ENCODE results near the gene NKAIN2. TPM values are rescaled to one million over a fixed set of nuclear protein-coding genes. Genes with fewer than 3 reads are reported as not detected.
"Not testable (repeated sequence)": the region's sequence is repeated elsewhere in the genome, so short reads cannot be mapped to it uniquely, and the experiment has no call there.

Gene NKAIN2
- total RNA-seq, 3 donors from 2014 or later: 0.48 to 1.8 TPM; not detected in 1

- H3K9me3 ChIP-seq: no peaks in the 10 kb centered on the region
- H3K36me3 ChIP-seq: no peaks in the 10 kb centered on the region
- no peaks in the 10 kb centered on the region for H3K27me3 ChIP-seq
- intact Hi-C loops (cut with DNase I; ENCODE audit: low total_unique reads): no loop called here
- H3K4me3 ChIP-seq: no peak overlapping the region
- DNase-seq (ENCODE audit: low spot score in 2 of 2): no peak
- H3K27ac ChIP-seq: no peak overlapping the region
- no peak for TF ChIP-seq POLR2AphosphoS5 (IDR thresholded peaks at IDR 0.05)
- H3K4me1 ChIP-seq: no peaks in the 10 kb centered on the region
Observed at GRCh38 chr6:124722141-124722878, 918.6 kb downstream of the NKAIN2 start.

- intact Hi-C loops (cut with DNase I; ENCODE audit: low total_unique reads): no loop called here
- TF ChIP-seq CTCF (IDR thresholded peaks at IDR 0.05) (no peak), POLR2AphosphoS5 (IDR thresholded peaks at IDR 0.05) (no peak), POLR2A (IDR thresholded peaks at IDR 0.05) (no peak)
- Histone ChIP-seq H3K9me3 (no peaks in the 10 kb centered on the region), H3K4me3 (no peak overlapping the region), H3K27me3 (no peaks in the 10 kb centered on the region), H3K27ac (no peak overlapping the region), H3K36me3 (no peaks in the 10 kb centered on the region), H3K4me1 (no peaks in the 10 kb centered on the region)
- no peak for DNase-seq (ENCODE audit: low spot score in 2 of 2)
Observed at GRCh38 chr6:124723671-124724070, 920.0 kb downstream of the NKAIN2 start.

GRCh38 chr6:124737804-124738203, 934.1 kb downstream of the NKAIN2 start:
- H3K4me1 ChIP-seq; H3K36me3 ChIP-seq; H3K4me3 ChIP-seq; H3K27ac ChIP-seq; intact Hi-C loops (cut with DNase I; ENCODE audit: low total_unique reads); H3K27me3 ChIP-seq; DNase-seq (ENCODE audit: low spot score in 2 of 2): not testable (repeated sequence)
- H3K9me3 ChIP-seq: peaks cover 0 to 14% of the 10 kb centered on the region in 2 donors

GRCh38 chr6:124738482-124738881, 934.8 kb downstream of the NKAIN2 start:
- no peaks in the 10 kb centered on the region for H3K4me1 ChIP-seq
- no peak overlapping the region for H3K27ac ChIP-seq
- peaks cover 0 to 10% of the 10 kb centered on the region in 2 donors for H3K9me3 ChIP-seq
- H3K27me3 ChIP-seq: no peaks in the 10 kb centered on the region
- H3K36me3 ChIP-seq: no peaks in the 10 kb centered on the region
- no peak overlapping the region for H3K4me3 ChIP-seq
- intact Hi-C loops (cut with DNase I; ENCODE audit: low total_unique reads): no loop called here
- no peak for DNase-seq (ENCODE audit: low spot score in 2 of 2)
- TF ChIP-seq CTCF (IDR thresholded peaks at IDR 0.05) (no peak), POLR2A (IDR thresholded peaks at IDR 0.05) (no peak), POLR2AphosphoS5 (IDR thresholded peaks at IDR 0.05) (no peak)

GRCh38 chr6:124741341-124741740, 937.7 kb downstream of the NKAIN2 start:
- H3K27ac ChIP-seq: no peak overlapping the region
- no peak overlapping the region for H3K4me3 ChIP-seq
- no peaks in the 10 kb centered on the region for H3K9me3 ChIP-seq
- no peaks in the 10 kb centered on the region for H3K27me3 ChIP-seq
- H3K36me3 ChIP-seq: no peaks in the 10 kb centered on the region
- TF ChIP-seq POLR2A (IDR thresholded peaks at IDR 0.05) (no peak), POLR2AphosphoS5 (IDR thresholded peaks at IDR 0.05) (no peak), CTCF (IDR thresholded peaks at IDR 0.05) (no peak)
- intact Hi-C loops (cut with DNase I; ENCODE audit: low total_unique reads): no loop called here
- DNase-seq (ENCODE audit: low spot score in 2 of 2): no peak
- H3K4me1 ChIP-seq: no peaks in the 10 kb centered on the region

- intact Hi-C loops (cut with DNase I; ENCODE audit: low total_unique reads): no loop called here
Observed at GRCh38 chr6:124742971-124743370, 939.3 kb downstream of the NKAIN2 start.

More at GRCh38 chr6:124742971-124743370, 939.3 kb downstream of the NKAIN2 start:
- no peaks in the 10 kb centered on the region for H3K27me3 ChIP-seq
- DNase-seq (ENCODE audit: low spot score in 2 of 2): no peak
- H3K36me3 ChIP-seq: no peaks in the 10 kb centered on the region
- H3K9me3 ChIP-seq: no peaks in the 10 kb centered on the region
- H3K4me3 ChIP-seq: no peak overlapping the region
- H3K27ac ChIP-seq: no peak overlapping the region
- H3K4me1 ChIP-seq: no peaks in the 10 kb centered on the region
- TF ChIP-seq CTCF (IDR thresholded peaks at IDR 0.05) (no peak), POLR2AphosphoS5 (IDR thresholded peaks at IDR 0.05) (no peak), POLR2A (IDR thresholded peaks at IDR 0.05) (no peak)

All from breast epithelium (tissue), 4 donors.